ENCODE data around the gene MSMP. TPM values are rescaled to one million over a fixed set of nuclear protein-coding genes. Genes with fewer than 3 reads are reported as not detected.

MSMP gene
- total and polyA plus RNA-seq, 9 of the 15 experiments (the other 6 are each of a cell fraction or from before 2014, with no cell fraction given): 0.60 TPM; not detected in 8

GRCh38 chr9:35716230-35716629 lies 37.8 kb downstream of the MSMP start:
- TF ChIP-seq POLR2B (IDR thresholded peaks at IDR 0.05; ENCODE audit: low read depth, partially characterized antibody) (peak; percentile 24), SNRNP70 (optimal IDR thresholded peaks at IDR 0.05; ENCODE audit: low read depth, low read length) (no peak), ZNF184 (CRISPR knock-in tag; IDR thresholded peaks at IDR 0.05) (no peak), EGR1 (conservative IDR thresholded peaks at IDR 0.05) (no peak), STAT5A (IDR thresholded peaks at IDR 0.05; ENCODE audit: borderline replicate concordance, low read length) (no peak), SUPT5H (IDR thresholded peaks at IDR 0.05) (0 out of 2 replicates have a peak, but pooled peaks have one; percentile 33)
- no peak overlapping the region for H2AFZ ChIP-seq (ENCODE audit: low read depth, low read length)
- ChIA-PET POLR2A (interaction anchor here (1.2 to 1.3 kb wide), 3 partner anchors 15 to 120 kb away, joined by 3 to 5 read pairs (median 3); partner anchors contain the start of gene TLN1), CTCF (ENCODE audit: low intra/inter-chr PET ratio) (no interaction called here)
- H4K20me1 ChIP-seq (replicated peaks; ENCODE audit: control insufficient read depth, insufficient read depth, low read length): no peaks in the 10 kb centered on the region
- WGBS (ENCODE audit: insufficient coverage, low coverage, missing lambda C conversion rate): 100% methylated on average over 4 of the region's 4 CpGs
- in situ Hi-C loops (cut with MboI) (no loop called here), intact Hi-C loops (cut with micrococcal nuclease) (no loop called here)
- peak; percentile 35; the same call in 1 of the 3 replicates for ATAC-seq
- BruUV-seq (replicated peaks): no TSS peak
- DNase-seq (ENCODE audit: extremely low read depth in 1 of 4, low spot score in 3 of 4): no peak
- H3K4me1 ChIP-seq (replicated peaks in 1 of 2; ENCODE audit: control insufficient read depth in 2 of 2, insufficient read depth in 2 of 2, low read length in 2 of 2): no peaks in the 10 kb centered on the region
- H3K4me2 ChIP-seq (ENCODE audit: insufficient read depth, low read length): no peak overlapping the region
- no peak overlapping the region for H3K27ac ChIP-seq (ENCODE audit: extremely low read depth, low read depth, low read length)
- H3K9ac ChIP-seq (ENCODE audit: insufficient read depth in 1 of 2, low read depth in 2 of 2, low read length in 2 of 2): peak overlapping the region in 1 of 2 experiments; percentile 35; a peak in 1 of 4 replicates
- H3K36me3 ChIP-seq (ENCODE audit: control insufficient read depth, insufficient read depth, low read length): peaks cover 96% of the 10 kb centered on the region; the same call in 2 of the 3 replicates
- H3K9me1 ChIP-seq (ENCODE audit: control insufficient read depth, insufficient read depth, low read length): no peaks in the 10 kb centered on the region
- no peaks in the 10 kb centered on the region for H3K27me3 ChIP-seq (ENCODE audit: control insufficient read depth in 2 of 2, insufficient read depth in 2 of 2, low read length in 2 of 2)
- no peaks in the 10 kb centered on the region for H3K9me3 ChIP-seq (replicated peaks; ENCODE audit: control insufficient read depth, insufficient read depth, low read depth, low read length)
- no peaks in the 10 kb centered on the region for H3K79me2 ChIP-seq (ENCODE audit: control insufficient read depth, insufficient read depth, low read length)
- no peak for FAIRE-seq
- no peak overlapping the region for H3K4me3 ChIP-seq

- H3K79me2 ChIP-seq (ENCODE audit: control insufficient read depth, insufficient read depth, low read length): no peaks in the 10 kb centered on the region
- DNase-seq (ENCODE audit: extremely low read depth in 1 of 4, low spot score in 3 of 4) (no peak), ATAC-seq (no peak), FAIRE-seq (no peak)
- no TSS peak for BruUV-seq (replicated peaks)
- ChIA-PET CTCF (ENCODE audit: low intra/inter-chr PET ratio) (no interaction called here), POLR2A (interaction anchor here (0.6 to 1.9 kb wide), 6 partner anchors 9 to 100 kb away, joined by 3 to 6 read pairs (median 4); partner anchors contain the start of genes CREB3 and TLN1)
- H3K9me1 ChIP-seq (ENCODE audit: control insufficient read depth, insufficient read depth, low read length): no peaks in the 10 kb centered on the region
- no peaks in the 10 kb centered on the region for H3K9me3 ChIP-seq (replicated peaks; ENCODE audit: control insufficient read depth, insufficient read depth, low read depth, low read length)
- WGBS (ENCODE audit: insufficient coverage, low coverage, missing lambda C conversion rate): 100% methylated on average over 10 of the region's 13 CpGs
- no peaks in the 10 kb centered on the region for H4K20me1 ChIP-seq (replicated peaks; ENCODE audit: control insufficient read depth, insufficient read depth, low read length)
- intact Hi-C loops (cut with micrococcal nuclease) (no loop called here), in situ Hi-C loops (cut with MboI) (no loop called here)
- no peaks in the 10 kb centered on the region for H3K27me3 ChIP-seq (ENCODE audit: control insufficient read depth in 2 of 2, insufficient read depth in 2 of 2, low read length in 2 of 2)
- peaks cover 92% of the 10 kb centered on the region; the same call in 2 of the 3 replicates for H3K36me3 ChIP-seq (ENCODE audit: control insufficient read depth, insufficient read depth, low read length)
- H3K4me2 ChIP-seq (ENCODE audit: insufficient read depth, low read length): no peak overlapping the region
- H3K4me3 ChIP-seq: no peak overlapping the region
- no peaks in the 10 kb centered on the region for H3K4me1 ChIP-seq (replicated peaks in 1 of 2; ENCODE audit: control insufficient read depth in 2 of 2, insufficient read depth in 2 of 2, low read length in 2 of 2)
- H3K9ac ChIP-seq (ENCODE audit: insufficient read depth in 1 of 2, low read depth in 2 of 2, low read length in 2 of 2): no peak overlapping the region
- H2AFZ ChIP-seq (ENCODE audit: low read depth, low read length): no peak overlapping the region
- H3K27ac ChIP-seq (ENCODE audit: extremely low read depth, low read depth, low read length): no peak overlapping the region
- TF ChIP-seq MECOM (CRISPR knock-in tag; IDR thresholded peaks at IDR 0.05) (no peak), RBFOX2 (IDR thresholded peaks at IDR 0.05; ENCODE audit: low read depth, low read length) (peak; percentile 35; the same call in 1 of the 2 replicates), ZNF197 (CRISPR knock-in tag; IDR thresholded peaks at IDR 0.05; ENCODE audit: low read depth) (no peak), ZNF146 (CRISPR knock-in tag; IDR thresholded peaks at IDR 0.05; ENCODE audit: unreplicated experiment) (no peak), KAT7 (CRISPR knock-in tag; IDR thresholded peaks at IDR 0.05; ENCODE audit: borderline replicate concordance) (no peak), ELK3 (CRISPR knock-in tag; IDR thresholded peaks at IDR 0.05) (no peak), JUN (IDR thresholded peaks at IDR 0.05; ENCODE audit: borderline replicate concordance, low read depth, low read length) (no peak), JUN (CRISPR knock-in tag; IDR thresholded peaks at IDR 0.05; ENCODE audit: borderline replicate concordance) (no peak), POLR2G (IDR thresholded peaks at IDR 0.05; ENCODE audit: low read depth, low read length) (peak; percentile 54; the same call in 1 of the 2 replicates), GATAD2A (IDR thresholded peaks at IDR 0.05) (no peak), EGR1 (conservative IDR thresholded peaks at IDR 0.05) (no peak), CREM (IDR thresholded peaks at IDR 0.05; ENCODE audit: low read depth) (no peak)
Observed at GRCh38 chr9:35714579-35715252, 39.4 kb downstream of the MSMP start.

Data from K562 (cell line).